Measurements from ENCODE around the gene HGD. TPM values are rescaled to one million over a fixed set of nuclear protein-coding genes. Genes with fewer than 3 reads are reported as not detected.

HGD gene, protein sequence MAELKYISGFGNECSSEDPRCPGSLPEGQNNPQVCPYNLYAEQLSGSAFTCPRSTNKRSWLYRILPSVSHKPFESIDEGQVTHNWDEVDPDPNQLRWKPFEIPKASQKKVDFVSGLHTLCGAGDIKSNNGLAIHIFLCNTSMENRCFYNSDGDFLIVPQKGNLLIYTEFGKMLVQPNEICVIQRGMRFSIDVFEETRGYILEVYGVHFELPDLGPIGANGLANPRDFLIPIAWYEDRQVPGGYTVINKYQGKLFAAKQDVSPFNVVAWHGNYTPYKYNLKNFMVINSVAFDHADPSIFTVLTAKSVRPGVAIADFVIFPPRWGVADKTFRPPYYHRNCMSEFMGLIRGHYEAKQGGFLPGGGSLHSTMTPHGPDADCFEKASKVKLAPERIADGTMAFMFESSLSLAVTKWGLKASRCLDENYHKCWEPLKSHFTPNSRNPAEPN
- total RNA-seq = under 1 TPM; 0.67 to 0.68 TPM

DNA sequence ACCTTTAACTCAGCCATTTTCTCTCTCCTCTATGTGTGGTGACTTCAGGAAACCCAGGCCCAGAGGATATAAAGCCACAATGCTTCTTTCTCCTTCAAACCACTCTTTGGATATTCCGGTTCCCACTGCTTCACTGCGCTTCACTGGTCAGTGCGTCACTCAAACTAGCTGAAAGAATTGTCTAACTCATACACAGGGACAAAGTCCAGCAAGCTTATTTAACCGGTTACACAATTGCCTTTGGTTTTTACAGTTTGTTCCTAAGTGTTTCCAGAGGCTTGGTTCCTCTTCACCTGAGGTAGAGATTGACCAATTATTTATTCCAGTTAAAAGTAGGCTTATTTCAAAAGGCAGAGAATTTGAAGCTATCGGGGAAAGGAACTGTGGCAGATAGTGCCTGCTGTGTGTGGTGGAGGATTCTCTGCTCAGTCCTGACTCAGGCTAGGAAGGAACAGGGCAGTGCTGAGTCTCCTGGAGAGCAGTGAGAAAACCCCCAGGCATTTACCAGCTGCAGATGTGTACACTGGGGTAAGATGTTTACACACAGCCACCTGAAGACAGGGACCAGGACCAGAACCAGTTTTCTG, at the start of gene HGD:
HGD (minus strand) TSS at position 145 of the 587 bp plus-strand sequence; CDS start at position 17, 128 bp downstream.

GRCh38 chr3:120596116-120596852, 85.8 kb downstream of the HGD start, which contains the start of gene NDUFB4:
TSS of gene NDUFB4 (plus strand) at chr3:120596336. CDS start at chr3:120596360, 24 bp downstream.

Other genes starting within 250 kb of the HGD start
- under 1 TPM; 0.23 to 0.31 TPM for gene FSTL1, start 231.2 kb downstream of the HGD start, total RNA-seq
- gene NDUFB4, start 85.9 kb downstream of the HGD start, total RNA-seq = 100 to 1,000 TPM; 111 to 115 TPM
- 10 to 100 TPM; 22.1 to 26.4 TPM for gene RABL3, start 60.3 kb upstream of the HGD start, total RNA-seq
- 10 to 100 TPM; 26.7 to 31.1 TPM for gene GTF2E1, start 60.5 kb upstream of the HGD start, total RNA-seq
- gene STXBP5L, start 226.0 kb upstream of the HGD start, total RNA-seq = not detected

Data from activated naive CD4-positive, alpha-beta T cell treated with anti-CD3 and anti-CD28 coated beads, Interleukin-2, amount 10 ng/mL, durations not matched to agents 5 hours and 36 hours (primary cell).